Measurements from ENCODE around the gene CDH6.

CDH6 gene

GRCh38 chr5:31255041-31255440 is 61.6 kb downstream of the CDH6 start:
- no peak for DNase-seq

- DNase-seq, result no peak
Observed at GRCh38 chr5:31268256-31268655, 74.8 kb downstream of the CDH6 start.

GRCh38 chr5:31268686-31269085 is 75.2 kb downstream of the CDH6 start:
- DNase-seq, result no peak

- DNase-seq, result no peak
Observed at GRCh38 chr5:31269259-31269658, 75.8 kb downstream of the CDH6 start.

GRCh38 chr5:31270396-31270795 is 76.9 kb downstream of the CDH6 start:
- DNase-seq, result peak; percentile 6

GRCh38 chr5:31271567-31271966 is 78.1 kb downstream of the CDH6 start:
- DNase-seq, result no peak

GRCh38 chr5:31273161-31273560 is 79.7 kb downstream of the CDH6 start:
- no peak for DNase-seq

GRCh38 chr5:31273631-31274378 is 80.3 kb downstream of the CDH6 start:
- no peak for DNase-seq

- DNase-seq, result no peak
Observed at GRCh38 chr5:31280210-31280609, 86.7 kb downstream of the CDH6 start.

- DNase-seq, result peak; percentile 23
Observed at GRCh38 chr5:31283326-31283725, 89.8 kb downstream of the CDH6 start.

- no peak for DNase-seq
Observed at GRCh38 chr5:31285025-31285424, 91.5 kb downstream of the CDH6 start.

- DNase-seq, result no peak
Observed at GRCh38 chr5:31287985-31288384, 94.5 kb downstream of the CDH6 start.

GRCh38 chr5:31289429-31289828 is 95.9 kb downstream of the CDH6 start:
- DNase-seq, result no peak

GRCh38 chr5:31291323-31291854 is 97.9 kb downstream of the CDH6 start:
- no peak for DNase-seq

GRCh38 chr5:31300501-31300900 is 107.0 kb downstream of the CDH6 start:
- DNase-seq, result peak; percentile 15

- no peak for DNase-seq
Observed at GRCh38 chr5:31301833-31302232, 108.3 kb downstream of the CDH6 start.

- no peak for DNase-seq
Observed at GRCh38 chr5:31303688-31304087, 110.2 kb downstream of the CDH6 start.

GRCh38 chr5:31317665-31318064 is 124.2 kb downstream of the CDH6 start:
- DNase-seq, result no peak

GRCh38 chr5:31319335-31319734 is 125.8 kb downstream of the CDH6 start:
- no peak for DNase-seq

GRCh38 chr5:31322946-31323345 is 129.5 kb downstream of the CDH6 start:
- DNase-seq, result no peak

GRCh38 chr5:31324842-31325241 is 131.4 kb downstream of the CDH6 start:
- no peak for DNase-seq

- no peak for DNase-seq
Observed at GRCh38 chr5:31328040-31328733, 134.7 kb downstream of the CDH6 start.

- peak; percentile 5 for DNase-seq
Observed at GRCh38 chr5:31329715-31330114, 136.2 kb downstream of the CDH6 start.

- DNase-seq, result no peak
Observed at GRCh38 chr5:31332160-31332559, 138.7 kb downstream of the CDH6 start.

Data from HCEC 1CT (cell line).